H9 (cell line): Measurements from ENCODE around the gene TMEM237. TPM values are rescaled to one million over a fixed set of nuclear protein-coding genes. Genes with fewer than 3 reads are reported as not detected.

Experiments
- DNase-seq: peaks from one replicate; pipeline ENCODE4 v3.0.0-alpha.2; 2017
- H2AFZ ChIP-seq: one replicate; pipeline ENCODE4 v1.6.1; 2013; ENCODE audit warnings: mild to moderate bottlenecking, low read length, control low read depth, moderate library complexity
- H2AK5ac ChIP-seq: 2 replicates; pipeline ENCODE4 v1.6.1; 2013; ENCODE audit warnings: low read length, control low read depth, mixed read lengths; ENCODE audit not compliant: insufficient read length
- H2BK120ac ChIP-seq: one replicate; pipeline ENCODE4 v1.6.1; 2013; ENCODE audit warnings: low read depth, mild to moderate bottlenecking, low read length, control low read depth, inconsistent platforms; ENCODE audit not compliant: poor library complexity, severe bottlenecking
- H2BK12ac ChIP-seq: 2 replicates; pipeline ENCODE4 v1.6.1; 2013; ENCODE audit warnings: low read length, control low read depth, mixed read lengths, low read depth; ENCODE audit not compliant: insufficient read length
- H2BK15ac ChIP-seq: 2 replicates; pipeline ENCODE4 v1.6.1; 2013; ENCODE audit warnings: low read depth, low read length, control low read depth
- H2BK20ac ChIP-seq: one replicate; pipeline ENCODE4 v1.6.1; 2013; ENCODE audit warnings: low read depth, mild to moderate bottlenecking, low read length, control low read depth, inconsistent platforms; ENCODE audit not compliant: poor library complexity, severe bottlenecking
- H2BK5ac ChIP-seq: 2 replicates; pipeline ENCODE4 v1.6.1; 2013; ENCODE audit warnings: low read length, control low read depth, mixed read lengths; ENCODE audit not compliant: insufficient read length
- H3K14ac ChIP-seq: 2 replicates; pipeline ENCODE4 v1.6.1; 2013; ENCODE audit warnings: low read length, control low read depth; ENCODE audit not compliant: insufficient read depth
- H3K18ac ChIP-seq: 2 replicates; pipeline ENCODE4 v1.6.1; 2013; ENCODE audit warnings: low read depth, mild to moderate bottlenecking, mixed read lengths, low read length, control low read depth; ENCODE audit not compliant: insufficient read length
- H3K23ac ChIP-seq: 2 replicates; pipeline ENCODE4 v1.6.1; 2013; ENCODE audit warnings: low read length, control low read depth, mixed read lengths, low read depth; ENCODE audit not compliant: insufficient read length
- H3K23me2 ChIP-seq: 2 replicates; pipeline ENCODE4 v1.6.1; 2013; ENCODE audit warnings: low read depth, mild to moderate bottlenecking, mixed read lengths, low read length, control low read depth; ENCODE audit not compliant: insufficient read length, poor library complexity, severe bottlenecking
- H3K27ac ChIP-seq: 2 replicates; pipeline ENCODE4 v1.5.1; 2013; ENCODE audit warnings: low read length, control low read depth, mixed read lengths, low read depth; ENCODE audit not compliant: insufficient read length
- H3K27me3 ChIP-seq: 2 replicates; pipeline ENCODE4 v1.6.1; 2013; ENCODE audit warnings: low read length, control low read depth, inconsistent platforms; ENCODE audit not compliant: insufficient read depth
- H3K4ac ChIP-seq: 2 replicates; pipeline ENCODE4 v1.6.1; 2013; ENCODE audit warnings: low read depth, mild to moderate bottlenecking, control low read depth, inconsistent platforms, low read length, moderate library complexity
- H3K4me1 ChIP-seq: 2 replicates; pipeline ENCODE4 v1.6.1; 2013; ENCODE audit warnings: low read length, control low read depth, inconsistent platforms; ENCODE audit not compliant: insufficient read depth
- H3K4me2 ChIP-seq: 2 replicates; pipeline ENCODE4 v1.6.1; 2013; ENCODE audit warnings: low read length, control low read depth, mixed read lengths; ENCODE audit not compliant: insufficient read length, insufficient read depth
- H3K56ac ChIP-seq: 2 replicates; pipeline ENCODE4 v1.6.1; 2013; ENCODE audit warnings: low read depth, mild to moderate bottlenecking, mixed read lengths, low read length, control low read depth; ENCODE audit not compliant: insufficient read length
- H3K79me1 ChIP-seq: 2 replicates; pipeline ENCODE4 v1.6.1; 2013; ENCODE audit warnings: low read depth, mild to moderate bottlenecking, moderate library complexity, low read length, control low read depth, inconsistent platforms; ENCODE audit not compliant: insufficient read depth, poor library complexity, severe bottlenecking
- H3K79me2 ChIP-seq: 2 replicates; pipeline ENCODE4 v1.6.1; 2013; ENCODE audit warnings: low read length, control low read depth, inconsistent platforms; ENCODE audit not compliant: insufficient read depth
- H3K9ac ChIP-seq: 2 replicates; pipeline ENCODE4 v1.6.1; 2013; ENCODE audit warnings: low read length, control low read depth, mixed read lengths; ENCODE audit not compliant: insufficient read length; ENCODE audit errors: extremely low read depth
- H3K9me3 ChIP-seq: one replicate; pipeline ENCODE4 v1.6.1; 2013; ENCODE audit warnings: low read depth, low read length, inconsistent platforms; ENCODE audit not compliant: control insufficient read depth
- H3T11ph ChIP-seq: one replicate; pipeline ENCODE4 v1.6.1; 2013; ENCODE audit warnings: mild to moderate bottlenecking, low read length, control low read depth, inconsistent platforms
- H4K20me1 ChIP-seq: one replicate; pipeline ENCODE4 v1.6.1; 2013; ENCODE audit not compliant: control insufficient read depth, insufficient read length, insufficient read depth
- H4K5ac ChIP-seq: 2 replicates; pipeline ENCODE4 v1.6.1; 2013; ENCODE audit warnings: low read depth, mild to moderate bottlenecking, mixed read lengths, low read length, control low read depth; ENCODE audit not compliant: insufficient read length
- H4K8ac ChIP-seq: replicated peaks from 2 replicates; pipeline ENCODE4 v1.6.1; 2013; ENCODE audit warnings: low read length, control low read depth, mixed read lengths, low read depth; ENCODE audit not compliant: insufficient read length
- H4K91ac ChIP-seq: 2 replicates; pipeline ENCODE4 v1.6.1; 2013; ENCODE audit warnings: low read depth, mild to moderate bottlenecking, moderate library complexity, mixed read lengths, low read length, control low read depth; ENCODE audit not compliant: insufficient read length
- H3K27ac Mint-ChIP-seq, 3 experiments: 2 replicates in 2 of 3; 3 replicates in 1 of 3; pipeline ENCODE4 v1.8.0; 2020 to 2021; ENCODE audit warnings: mixed read lengths in 3 of 3, mild to moderate bottlenecking in 1 of 3, moderate library complexity in 1 of 3
- H3K27me3 Mint-ChIP-seq: 2 replicates; pipeline ENCODE4 v1.8.0; 2021; ENCODE audit warnings: low read depth, mild to moderate bottlenecking, moderate library complexity, mixed read lengths
- H3K36me3 Mint-ChIP-seq, 3 experiments: 2 replicates in 2 of 3; 3 replicates in 1 of 3; pipeline ENCODE4 v1.8.0; 2020 to 2021; ENCODE audit warnings: low read depth in 3 of 3, mixed read lengths in 3 of 3; ENCODE audit not compliant: insufficient read depth in 1 of 3
- H3K4me1 Mint-ChIP-seq, 2 experiments: 2 replicates each; pipeline ENCODE4 v1.8.0; 2020; ENCODE audit warnings: mixed read lengths in 2 of 2
- H3K4me3 Mint-ChIP-seq, 2 experiments: 2 replicates in 1 of 2; 3 replicates in 1 of 2; pipeline ENCODE4 v1.8.0; 2020 to 2021; ENCODE audit warnings: mild to moderate bottlenecking in 2 of 2, mixed read lengths in 2 of 2, moderate library complexity in 1 of 2
- H3K9me3 Mint-ChIP-seq, 2 experiments: 2 replicates in 1 of 2; 3 replicates in 1 of 2; pipeline ENCODE4 v1.8.0; 2020; ENCODE audit warnings: mild to moderate bottlenecking in 2 of 2, mixed read lengths in 2 of 2, moderate library complexity in 1 of 2
- WGBS: extraction: QIAGEN DNeasy Blood & Tissue Kit; methylation state at CpG from one replicate; pipeline ENCODE4 v1.1.7; 2013; ENCODE audit warnings: missing lambda C conversion rate, low lambda C conversion rate, mixed read lengths; ENCODE audit not compliant: insufficient read length; ENCODE audit errors: extremely low coverage; 5-methylcytosine and 5-hydroxymethylcytosine counted together
- total RNA-seq: library from RNA; stranded (reverse); gene quantifications from 2 replicates; pipeline ENCODE4 v1.2.1, GENCODE V29; 2021
- TF ChIP-seq, protein P1 (sequence below): fragments of 200-600 bp; sonication (generic); conservative IDR thresholded peaks from 3 replicates; pipeline ENCODE4 v1.8.0; 2021; ENCODE audit warnings: antibody characterized with exemption, mild to moderate bottlenecking

The TMEM237 gene
- total RNA-seq, 1 experiment from 2014 or later: 37.7 TPM

DNA sequence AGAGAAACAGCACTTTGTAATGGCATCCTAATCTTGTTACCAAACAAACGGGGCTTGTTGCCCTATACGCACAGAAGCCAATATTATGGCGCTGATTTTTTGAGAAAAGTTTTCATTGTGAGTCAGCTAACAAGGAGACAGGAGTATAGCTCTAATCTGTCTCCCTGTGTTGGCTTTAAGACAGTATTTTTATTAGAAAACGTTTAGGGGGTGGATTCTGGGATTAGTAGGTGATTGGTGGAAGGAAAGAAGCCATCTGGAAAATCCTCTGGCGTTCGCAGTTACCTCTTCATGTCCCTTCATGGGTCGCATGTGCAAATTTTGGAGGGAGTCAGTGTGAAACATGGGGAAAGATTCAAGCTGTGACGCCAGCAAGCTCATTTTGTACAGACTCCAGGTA, 698 bp upstream of the TMEM237 start:
- Histone ChIP-seq H3K18ac (no peak overlapping the region), H4K8ac (no peak overlapping the region), H2AFZ (no peak overlapping the region), H3K27ac (no peak overlapping the region), H4K91ac (no peak overlapping the region), H2BK20ac (no peak overlapping the region), H3K27me3 (no peaks in the 10 kb centered on the region), H2AK5ac (no peak overlapping the region), H3K23me2 (no peaks in the 10 kb centered on the region), H2BK5ac (no peak overlapping the region), H3K4ac (no peak overlapping the region), H3K79me1 (no peaks in the 10 kb centered on the region), H3K9me3 (no peaks in the 10 kb centered on the region), H2BK120ac (no peak overlapping the region), H3K4me2 (no peak overlapping the region), H3T11ph (no peak overlapping the region), H3K9ac (no peak overlapping the region), H3K56ac (no peak overlapping the region), H4K5ac (no peak overlapping the region), H2BK15ac (no peak overlapping the region), H3K4me1 (no peaks in the 10 kb centered on the region), H2BK12ac (no peak overlapping the region), H3K23ac (no peak overlapping the region), H4K20me1 (no peaks in the 10 kb centered on the region), H3K79me2 (no peaks in the 10 kb centered on the region), H3K14ac (no peak overlapping the region)
- no peak for DNase-seq
- Mint-ChIP-seq H3K4me3 (peak overlapping the region; percentile 90 to 97), H3K9me3 (no peaks in the 10 kb centered on the region), H3K36me3 (no peaks in the 10 kb centered on the region; a peak in 1 of 7 replicates), H3K27me3 (no peaks in the 10 kb centered on the region; the same call in 1 of the 2 replicates), H3K4me1 (peaks cover 16 to 18% of the 10 kb centered on the region in 2 experiments), H3K27ac (no peak overlapping the region)
- TF ChIP-seq, protein P1, sequence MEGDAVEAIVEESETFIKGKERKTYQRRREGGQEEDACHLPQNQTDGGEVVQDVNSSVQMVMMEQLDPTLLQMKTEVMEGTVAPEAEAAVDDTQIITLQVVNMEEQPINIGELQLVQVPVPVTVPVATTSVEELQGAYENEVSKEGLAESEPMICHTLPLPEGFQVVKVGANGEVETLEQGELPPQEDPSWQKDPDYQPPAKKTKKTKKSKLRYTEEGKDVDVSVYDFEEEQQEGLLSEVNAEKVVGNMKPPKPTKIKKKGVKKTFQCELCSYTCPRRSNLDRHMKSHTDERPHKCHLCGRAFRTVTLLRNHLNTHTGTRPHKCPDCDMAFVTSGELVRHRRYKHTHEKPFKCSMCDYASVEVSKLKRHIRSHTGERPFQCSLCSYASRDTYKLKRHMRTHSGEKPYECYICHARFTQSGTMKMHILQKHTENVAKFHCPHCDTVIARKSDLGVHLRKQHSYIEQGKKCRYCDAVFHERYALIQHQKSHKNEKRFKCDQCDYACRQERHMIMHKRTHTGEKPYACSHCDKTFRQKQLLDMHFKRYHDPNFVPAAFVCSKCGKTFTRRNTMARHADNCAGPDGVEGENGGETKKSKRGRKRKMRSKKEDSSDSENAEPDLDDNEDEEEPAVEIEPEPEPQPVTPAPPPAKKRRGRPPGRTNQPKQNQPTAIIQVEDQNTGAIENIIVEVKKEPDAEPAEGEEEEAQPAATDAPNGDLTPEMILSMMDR: no peak
- WGBS: no CpG with 5 or more reads among the region's 8 CpGs
